A673 (cell line): ENCODE results near the gene RAPGEF4.

Experiments used
- EZH2 ChIP-seq: fragments of 200-600 bp; sonication (generic); IDR thresholded peaks from 2 replicates; pipeline ENCODE4 v1.6.1; 2017; ENCODE audit warnings: borderline replicate concordance, low read depth, mild to moderate bottlenecking, mixed read lengths, antibody characterized with exemption, low read length; ENCODE audit not compliant: poor library complexity, severe bottlenecking
- TF ChIP-seq, protein P1 (sequence below): fragments of 300-800, 200-600 bp; sonication (generic); conservative IDR thresholded peaks from 2 replicates; pipeline ENCODE4 v1.5.1; 2017; ENCODE audit warnings: low read depth, mild to moderate bottlenecking, antibody characterized with exemption, low read length, moderate library complexity, mixed read lengths

DNA sequence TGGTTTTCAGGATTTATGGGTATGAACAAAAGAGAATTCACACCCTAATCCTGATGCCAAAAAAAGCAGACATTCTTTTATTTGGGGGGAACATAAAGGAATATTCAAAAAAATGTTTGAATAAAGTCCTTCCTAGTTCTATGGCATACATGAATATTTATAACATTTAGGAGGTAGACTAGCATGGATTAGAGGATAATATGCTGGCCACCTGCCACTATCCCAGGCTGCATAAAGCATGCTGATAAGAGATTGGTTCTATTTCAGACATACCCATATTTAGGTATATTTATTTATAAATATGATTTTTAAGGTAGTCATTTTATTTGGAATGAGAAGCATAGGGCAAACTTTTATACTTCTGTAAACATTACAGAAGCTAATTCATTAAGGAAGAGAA lies 305.1 kb downstream of the RAPGEF4 start:
- TF ChIP-seq, protein P1, sequence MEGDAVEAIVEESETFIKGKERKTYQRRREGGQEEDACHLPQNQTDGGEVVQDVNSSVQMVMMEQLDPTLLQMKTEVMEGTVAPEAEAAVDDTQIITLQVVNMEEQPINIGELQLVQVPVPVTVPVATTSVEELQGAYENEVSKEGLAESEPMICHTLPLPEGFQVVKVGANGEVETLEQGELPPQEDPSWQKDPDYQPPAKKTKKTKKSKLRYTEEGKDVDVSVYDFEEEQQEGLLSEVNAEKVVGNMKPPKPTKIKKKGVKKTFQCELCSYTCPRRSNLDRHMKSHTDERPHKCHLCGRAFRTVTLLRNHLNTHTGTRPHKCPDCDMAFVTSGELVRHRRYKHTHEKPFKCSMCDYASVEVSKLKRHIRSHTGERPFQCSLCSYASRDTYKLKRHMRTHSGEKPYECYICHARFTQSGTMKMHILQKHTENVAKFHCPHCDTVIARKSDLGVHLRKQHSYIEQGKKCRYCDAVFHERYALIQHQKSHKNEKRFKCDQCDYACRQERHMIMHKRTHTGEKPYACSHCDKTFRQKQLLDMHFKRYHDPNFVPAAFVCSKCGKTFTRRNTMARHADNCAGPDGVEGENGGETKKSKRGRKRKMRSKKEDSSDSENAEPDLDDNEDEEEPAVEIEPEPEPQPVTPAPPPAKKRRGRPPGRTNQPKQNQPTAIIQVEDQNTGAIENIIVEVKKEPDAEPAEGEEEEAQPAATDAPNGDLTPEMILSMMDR, result no peak
- no peak for TF ChIP-seq EZH2
